GM21619 (cell line): Measurements from ENCODE around the gene MUC5AC.
"Not testable (repeated sequence)": the region's sequence is repeated elsewhere in the genome, so short reads cannot be mapped to it uniquely, and the experiment has no call there.

Experiments
- ATAC-seq: cut with Tn5 transposase; IDR thresholded peaks from one replicate; pipeline ENCODE4 v1.9.1; 2021; ENCODE audit not compliant: unreplicated experiment

Gene MUC5AC

DNA sequence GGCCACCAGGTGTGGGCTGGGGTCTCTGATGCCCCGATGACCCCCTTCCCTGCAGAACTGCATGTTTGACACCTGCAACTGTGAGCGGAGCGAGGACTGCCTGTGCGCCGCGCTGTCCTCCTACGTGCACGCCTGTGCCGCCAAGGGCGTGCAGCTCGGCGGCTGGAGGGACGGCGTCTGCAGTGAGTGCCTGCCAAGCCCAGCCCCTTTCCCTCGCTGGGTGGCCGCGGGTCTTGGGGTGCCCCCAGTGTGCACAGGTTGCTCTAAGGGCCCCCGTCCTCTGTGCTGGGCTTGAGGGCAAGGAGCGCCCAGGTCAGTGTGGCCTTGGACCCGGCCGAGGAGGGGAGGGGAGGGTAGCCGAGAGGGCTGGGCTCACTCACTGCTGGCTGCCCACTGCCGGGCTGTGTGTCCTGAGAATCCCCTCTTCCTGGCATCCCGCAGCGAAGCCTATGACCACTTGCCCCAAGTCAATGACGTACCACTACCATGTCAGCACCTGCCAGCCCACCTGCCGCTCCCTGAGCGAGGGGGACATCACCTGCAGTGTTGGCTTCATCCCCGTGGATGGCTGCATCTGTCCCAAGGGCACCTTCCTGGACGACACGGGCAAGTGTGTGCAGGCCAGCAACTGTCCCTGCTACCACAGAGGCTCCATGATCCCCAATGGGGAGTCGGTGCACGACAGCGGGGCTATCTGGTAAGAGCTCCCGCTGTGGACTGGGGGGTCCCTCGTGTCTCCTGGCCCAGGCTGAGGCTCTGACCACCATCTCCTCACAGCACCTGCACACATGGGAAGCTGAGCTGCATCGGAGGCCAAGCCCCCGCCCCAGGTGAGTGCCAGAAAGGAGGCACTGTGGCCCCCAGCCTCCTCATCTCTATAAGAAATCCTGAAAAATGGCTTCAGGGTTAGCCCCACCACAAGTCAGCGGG is 17.0 kb downstream of the MUC5AC start:
- no peak for ATAC-seq

DNA sequence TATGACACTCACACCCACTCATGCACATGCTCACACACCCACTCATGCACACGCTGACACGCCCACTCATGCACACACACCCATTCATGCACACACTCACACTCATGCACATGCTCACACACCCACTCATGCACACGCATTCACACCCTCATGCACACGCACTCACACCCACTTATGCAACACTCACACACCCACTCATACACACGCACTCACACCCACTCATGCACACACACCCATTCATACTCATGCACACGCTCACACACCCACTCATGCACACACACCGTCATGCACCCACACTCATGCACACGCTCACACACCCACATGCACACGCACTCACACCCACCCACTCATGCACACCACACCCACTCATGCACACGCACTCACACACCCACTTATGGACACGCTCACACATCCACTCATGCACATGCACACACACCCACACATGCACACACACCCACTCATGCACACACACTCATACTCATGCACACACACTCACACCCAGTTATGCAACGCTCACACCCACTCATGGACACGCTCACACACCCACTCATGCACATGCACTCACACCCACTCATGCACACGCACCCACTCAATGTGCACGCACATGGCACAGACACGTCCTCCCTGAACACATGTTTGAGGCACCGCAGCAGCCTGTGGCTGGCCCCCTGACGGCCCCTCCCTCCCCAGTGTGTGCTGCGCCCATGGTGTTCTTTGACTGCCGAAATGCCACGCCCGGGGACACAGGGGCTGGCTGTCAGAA is 17.9 kb downstream of the MUC5AC start:
- no peak for ATAC-seq

GRCh38 chr11:1176224-1177019 is 18.7 kb downstream of the MUC5AC start:
- ATAC-seq: no peak

DNA sequence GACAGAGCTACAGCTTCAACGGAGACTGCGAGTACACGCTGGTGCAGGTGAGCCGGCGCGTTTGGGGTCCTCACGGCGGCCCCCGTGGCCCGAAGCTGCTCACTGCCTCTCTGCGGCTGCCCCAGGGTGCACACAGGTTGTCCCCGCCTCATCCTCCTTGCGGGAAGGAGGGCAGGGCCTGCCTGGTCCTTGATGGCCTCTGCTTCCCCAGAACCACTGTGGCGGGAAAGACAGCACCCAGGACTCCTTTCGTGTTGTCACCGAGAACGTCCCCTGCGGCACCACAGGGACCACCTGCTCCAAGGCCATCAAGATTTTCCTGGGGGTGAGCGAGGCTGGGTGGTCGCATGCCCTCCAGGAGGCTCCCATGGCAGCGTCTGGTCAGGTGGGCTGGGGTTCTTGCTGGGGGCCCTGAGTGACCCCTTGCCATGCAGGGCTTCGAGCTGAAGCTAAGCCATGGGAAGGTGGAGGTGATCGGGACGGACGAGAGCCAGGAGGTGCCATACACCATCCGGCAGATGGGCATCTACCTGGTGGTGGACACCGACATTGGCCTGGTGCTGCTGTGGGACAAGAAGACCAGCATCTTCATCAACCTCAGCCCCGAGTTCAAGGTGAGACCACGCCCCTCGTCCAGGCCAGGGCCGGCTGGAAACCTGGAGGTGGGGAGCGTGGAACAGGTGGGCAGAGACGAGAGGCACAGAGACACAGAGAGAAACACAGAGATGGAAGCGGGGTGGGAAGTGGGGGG is 19.4 kb downstream of the MUC5AC start:
- no peak for ATAC-seq

- ATAC-seq: no peak
Observed at GRCh38 chr11:1177771-1178090, 20.0 kb downstream of the MUC5AC start.

- ATAC-seq: no peak
Observed at GRCh38 chr11:1178201-1178885, 20.6 kb downstream of the MUC5AC start.

GRCh38 chr11:1178906-1179305 is 21.2 kb downstream of the MUC5AC start:
- no peak for ATAC-seq

DNA sequence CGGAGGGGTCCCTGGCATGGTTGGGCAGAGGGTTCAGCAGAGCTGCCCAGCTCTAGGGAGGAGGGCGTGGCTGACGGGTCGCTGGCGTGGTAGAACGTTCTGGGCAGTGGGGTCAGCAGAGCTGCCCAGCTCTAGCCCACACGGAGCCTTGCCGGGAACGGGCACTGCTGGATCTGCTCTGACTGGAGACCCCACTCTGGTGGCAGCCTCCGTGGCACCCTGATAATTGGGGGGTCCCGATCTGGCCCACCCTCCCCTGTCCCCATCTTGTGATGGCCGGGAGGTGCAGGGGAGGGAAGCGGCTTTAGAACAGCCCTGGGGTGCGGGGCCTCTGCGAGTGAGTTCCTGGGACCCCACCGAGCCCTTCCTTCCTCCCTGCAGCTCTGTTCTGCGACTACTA is 21.9 kb downstream of the MUC5AC start:
- ATAC-seq: no peak

- ATAC-seq: no peak
Observed at GRCh38 chr11:1180171-1180570, 22.4 kb downstream of the MUC5AC start.

- ATAC-seq: no peak
Observed at GRCh38 chr11:1180947-1181391, 23.2 kb downstream of the MUC5AC start.

GRCh38 chr11:1181420-1181819 is 23.7 kb downstream of the MUC5AC start:
- ATAC-seq: no peak

DNA sequence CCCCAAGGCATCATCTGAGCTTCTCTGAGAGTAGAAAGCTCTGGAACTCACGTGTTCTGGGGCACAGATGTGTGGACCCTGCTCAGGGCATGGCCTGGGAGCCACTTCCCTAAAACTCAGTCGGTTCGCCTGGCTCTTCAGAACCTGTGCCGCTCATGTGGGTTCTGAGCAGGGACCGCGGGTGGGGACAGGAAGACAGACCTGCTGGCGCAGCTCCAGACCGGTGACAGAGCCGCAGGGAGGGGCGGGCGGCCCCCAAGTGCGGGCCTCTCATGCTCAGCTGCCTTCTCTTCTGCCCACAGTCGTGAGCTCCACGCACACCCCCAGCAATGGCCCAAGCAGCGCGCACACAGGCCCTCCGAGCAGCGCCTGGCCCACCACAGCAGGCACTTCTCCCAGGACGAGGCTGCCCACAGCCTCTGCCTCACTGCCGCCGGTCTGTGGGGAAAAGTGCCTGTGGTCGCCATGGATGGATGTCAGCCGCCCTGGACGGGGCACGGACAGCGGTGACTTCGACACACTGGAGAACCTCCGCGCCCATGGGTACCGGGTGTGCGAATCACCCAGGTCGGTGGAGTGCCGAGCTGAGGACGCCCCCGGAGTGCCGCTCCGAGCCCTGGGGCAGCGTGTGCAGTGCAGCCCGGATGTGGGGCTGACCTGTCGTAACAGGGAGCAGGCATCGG is 24.2 kb downstream of the MUC5AC start:
- ATAC-seq: no peak

DNA sequence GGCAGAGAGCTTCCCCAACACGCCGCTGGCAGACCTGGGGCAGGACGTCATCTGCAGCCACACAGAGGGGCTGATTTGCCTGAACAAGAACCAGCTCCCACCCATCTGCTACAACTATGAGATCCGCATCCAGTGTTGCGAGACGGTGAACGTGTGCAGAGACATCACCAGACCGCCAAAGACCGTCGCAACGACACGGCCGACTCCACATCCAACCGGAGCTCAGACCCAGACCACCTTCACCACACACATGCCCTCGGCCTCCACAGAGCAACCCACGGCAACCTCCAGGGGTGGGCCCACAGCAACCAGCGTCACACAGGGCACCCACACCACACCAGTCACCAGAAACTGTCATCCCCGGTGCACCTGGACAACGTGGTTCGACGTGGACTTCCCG is 26.4 kb downstream of the MUC5AC start:
- ATAC-seq: not testable (repeated sequence)

DNA sequence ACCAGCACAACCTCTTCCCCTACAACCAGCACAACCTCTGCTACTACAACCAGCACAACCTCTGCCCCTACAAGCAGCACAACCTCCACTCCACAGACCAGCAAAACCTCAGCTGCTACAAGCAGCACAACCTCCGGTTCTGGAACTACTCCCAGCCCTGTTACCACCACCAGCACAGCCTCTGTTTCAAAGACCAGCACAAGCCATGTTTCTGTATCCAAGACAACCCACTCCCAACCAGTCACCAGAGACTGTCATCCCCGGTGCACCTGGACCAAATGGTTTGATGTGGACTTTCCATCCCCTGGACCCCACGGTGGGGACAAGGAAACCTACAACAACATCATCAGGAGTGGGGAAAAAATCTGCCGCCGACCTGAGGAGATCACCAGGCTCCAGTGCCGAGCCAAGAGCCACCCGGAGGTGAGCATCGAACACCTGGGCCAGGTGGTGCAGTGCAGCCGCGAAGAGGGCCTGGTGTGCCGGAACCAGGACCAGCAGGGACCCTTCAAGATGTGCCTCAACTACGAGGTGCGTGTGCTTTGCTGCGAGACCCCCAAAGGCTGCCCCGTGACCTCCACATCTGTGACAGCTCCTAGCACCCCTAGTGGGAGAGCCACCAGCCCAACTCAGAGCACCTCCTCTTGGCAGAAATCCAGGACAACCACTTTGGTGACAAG is 30.8 kb downstream of the MUC5AC start:
- ATAC-seq: not testable (repeated sequence)

- not testable (repeated sequence) for ATAC-seq
Observed at GRCh38 chr11:1189816-1190215, 32.1 kb downstream of the MUC5AC start.

- ATAC-seq: not testable (repeated sequence)
Observed at GRCh38 chr11:1191786-1192470, 34.2 kb downstream of the MUC5AC start.

DNA sequence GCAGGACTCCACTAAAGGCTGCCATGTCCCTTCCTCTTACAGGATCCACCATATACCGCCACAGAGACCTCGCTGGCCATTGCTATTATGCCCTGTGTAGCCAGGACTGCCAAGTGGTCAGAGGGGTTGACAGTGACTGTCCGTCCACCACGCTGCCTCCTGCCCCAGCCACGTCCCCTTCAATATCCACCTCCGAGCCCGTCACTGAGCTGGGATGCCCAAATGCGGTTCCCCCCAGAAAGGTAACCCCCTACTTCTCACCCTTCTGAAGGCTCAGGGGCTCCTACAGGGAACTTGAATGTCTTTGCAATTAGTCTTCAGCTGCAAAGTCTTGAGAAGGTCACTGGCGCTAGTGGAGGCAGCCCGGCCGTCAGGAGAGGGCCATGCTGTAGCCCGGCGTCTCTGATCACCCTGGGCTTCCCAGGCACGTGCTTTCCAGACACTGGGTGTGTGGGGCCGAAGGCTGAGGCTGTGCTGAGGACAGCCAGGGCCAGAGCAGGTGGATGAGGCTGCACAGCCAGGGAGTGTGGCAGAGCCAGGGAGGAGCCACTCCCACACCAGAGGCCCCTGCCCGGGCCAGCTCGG is 35.1 kb downstream of the MUC5AC start:
- ATAC-seq: no peak
